ENCODE measurements around the gene MAGEF1.

Gene MAGEF1

DNA sequence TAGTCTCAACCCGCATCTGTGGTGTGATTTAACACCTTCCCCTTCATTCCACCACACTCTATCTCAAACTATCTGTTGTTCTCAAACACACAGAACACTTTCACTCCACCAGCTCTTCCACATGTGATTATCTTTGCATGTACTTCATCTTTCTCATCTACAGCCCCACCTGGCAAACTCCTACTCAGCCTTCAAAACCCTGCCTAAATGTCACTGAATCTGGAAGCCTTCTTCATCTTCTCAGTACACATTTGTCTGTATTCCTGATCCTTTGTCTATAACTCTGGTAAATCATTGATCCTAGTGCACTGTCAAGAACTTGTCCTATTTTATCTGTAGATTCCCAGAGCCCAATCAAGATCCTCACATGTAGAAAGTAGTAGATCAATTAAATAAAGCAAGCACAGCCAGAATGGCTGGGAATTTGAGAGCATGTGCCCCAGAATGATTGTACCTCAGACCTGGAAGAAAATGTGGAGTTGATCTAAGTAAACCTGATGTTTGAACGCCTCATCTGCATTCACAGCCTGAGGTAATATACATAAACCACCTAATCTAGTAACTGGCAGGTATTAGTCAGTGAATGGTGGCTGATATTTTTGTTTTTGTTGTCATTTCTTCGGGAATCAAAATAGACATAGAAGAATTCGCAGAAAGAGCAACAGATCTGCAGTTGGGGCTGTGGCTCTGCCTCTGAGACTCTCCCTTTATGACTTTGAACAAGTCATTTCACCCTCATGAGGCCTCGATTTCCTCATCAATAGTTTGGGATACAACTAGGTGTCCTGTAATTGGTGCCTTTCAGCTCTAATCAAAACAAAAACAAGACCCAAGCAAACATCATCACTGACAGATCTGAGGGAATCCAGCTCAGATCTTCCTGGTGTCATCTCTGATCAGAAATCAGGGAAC, 28.0 kb upstream of the MAGEF1 start:
- no peak for DNase-seq (ENCODE audit: low spot score)
- TF ChIP-seq, protein P1, sequence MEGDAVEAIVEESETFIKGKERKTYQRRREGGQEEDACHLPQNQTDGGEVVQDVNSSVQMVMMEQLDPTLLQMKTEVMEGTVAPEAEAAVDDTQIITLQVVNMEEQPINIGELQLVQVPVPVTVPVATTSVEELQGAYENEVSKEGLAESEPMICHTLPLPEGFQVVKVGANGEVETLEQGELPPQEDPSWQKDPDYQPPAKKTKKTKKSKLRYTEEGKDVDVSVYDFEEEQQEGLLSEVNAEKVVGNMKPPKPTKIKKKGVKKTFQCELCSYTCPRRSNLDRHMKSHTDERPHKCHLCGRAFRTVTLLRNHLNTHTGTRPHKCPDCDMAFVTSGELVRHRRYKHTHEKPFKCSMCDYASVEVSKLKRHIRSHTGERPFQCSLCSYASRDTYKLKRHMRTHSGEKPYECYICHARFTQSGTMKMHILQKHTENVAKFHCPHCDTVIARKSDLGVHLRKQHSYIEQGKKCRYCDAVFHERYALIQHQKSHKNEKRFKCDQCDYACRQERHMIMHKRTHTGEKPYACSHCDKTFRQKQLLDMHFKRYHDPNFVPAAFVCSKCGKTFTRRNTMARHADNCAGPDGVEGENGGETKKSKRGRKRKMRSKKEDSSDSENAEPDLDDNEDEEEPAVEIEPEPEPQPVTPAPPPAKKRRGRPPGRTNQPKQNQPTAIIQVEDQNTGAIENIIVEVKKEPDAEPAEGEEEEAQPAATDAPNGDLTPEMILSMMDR (conservative IDR thresholded peaks at IDR 0.05; ENCODE audit: low read depth) = no peak
- H3K27ac ChIP-seq = peak overlapping the region; percentile 93
- POLR2A ChIA-PET (ENCODE audit: low non-redundant PET) = no interaction called here
- CTCF ChIA-PET = interaction anchor here (0.6 to 2.1 kb wide), 4 partner anchors 39 to 179 kb away, joined by 3 to 10 read pairs (median 4); partner anchors contain the start of gene EPHB3

DNA sequence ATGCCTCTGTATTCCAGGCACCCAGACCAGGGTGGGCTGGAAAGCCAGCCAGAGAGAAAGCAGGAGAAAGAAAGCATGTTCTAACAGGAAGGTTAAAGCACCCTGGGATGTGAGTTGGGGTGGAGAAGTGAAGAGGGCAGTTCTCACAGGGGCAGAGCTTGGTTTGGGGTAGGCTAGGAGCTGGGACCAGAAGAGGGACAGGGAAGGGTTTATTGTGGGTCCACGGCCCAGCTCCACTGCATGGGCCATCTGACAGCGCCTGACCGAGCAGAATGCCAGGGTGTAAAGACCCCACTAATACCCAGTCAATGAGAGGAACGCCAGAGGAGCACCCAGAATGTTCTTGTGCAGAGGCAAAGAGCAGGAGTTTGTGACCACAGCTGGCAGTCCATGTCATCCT, 27.1 kb upstream of the MAGEF1 start:
- ChIA-PET POLR2A (ENCODE audit: low non-redundant PET) (no interaction called here), CTCF (interaction anchor here (0.5 to 2.1 kb wide), 4 partner anchors 12 to 178 kb away, joined by 3 to 10 read pairs (median 4); partner anchors contain the start of gene EPHB3)
- TF ChIP-seq, protein P1 (conservative IDR thresholded peaks at IDR 0.05; ENCODE audit: low read depth) = no peak
- DNase-seq (ENCODE audit: low spot score) = no peak
- peak overlapping the region; percentile 84 for H3K27ac ChIP-seq

DNA sequence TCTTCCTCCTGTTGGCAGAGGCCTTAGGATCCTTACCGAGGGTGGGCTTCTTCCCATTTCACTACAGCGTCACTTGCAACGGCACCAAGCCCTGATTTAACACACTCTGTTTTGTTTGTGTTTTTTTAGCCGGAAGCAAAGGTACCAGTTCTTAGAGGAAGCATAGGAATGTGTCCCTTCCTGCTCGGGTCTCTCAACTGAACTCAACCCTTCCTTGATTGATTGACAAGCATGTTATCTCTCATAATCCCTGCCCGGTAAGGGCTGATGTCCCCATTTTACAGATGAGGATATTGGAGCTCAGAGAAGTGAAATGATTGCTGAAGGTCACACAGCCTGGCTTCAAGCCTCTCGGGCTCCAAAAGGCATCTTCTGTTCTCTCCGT, 26.6 kb upstream of the MAGEF1 start:
- ChIA-PET CTCF (interaction anchor here (0.5 to 1.4 kb wide), 3 partner anchors 10 to 177 kb away, joined by 3 to 6 read pairs (median 3); partner anchors contain the start of gene EPHB3), POLR2A (ENCODE audit: low non-redundant PET) (interaction anchor here (0.9 to 1.3 kb wide), 2 partner anchors 27 to 173 kb away, joined by 3 read pairs; no protein-coding TSS in a partner anchor)
- no peak for DNase-seq (ENCODE audit: low spot score)
- H3K27ac ChIP-seq = peak overlapping the region; percentile 84
- TF ChIP-seq, protein P1 (conservative IDR thresholded peaks at IDR 0.05; ENCODE audit: low read depth) = no peak

DNA sequence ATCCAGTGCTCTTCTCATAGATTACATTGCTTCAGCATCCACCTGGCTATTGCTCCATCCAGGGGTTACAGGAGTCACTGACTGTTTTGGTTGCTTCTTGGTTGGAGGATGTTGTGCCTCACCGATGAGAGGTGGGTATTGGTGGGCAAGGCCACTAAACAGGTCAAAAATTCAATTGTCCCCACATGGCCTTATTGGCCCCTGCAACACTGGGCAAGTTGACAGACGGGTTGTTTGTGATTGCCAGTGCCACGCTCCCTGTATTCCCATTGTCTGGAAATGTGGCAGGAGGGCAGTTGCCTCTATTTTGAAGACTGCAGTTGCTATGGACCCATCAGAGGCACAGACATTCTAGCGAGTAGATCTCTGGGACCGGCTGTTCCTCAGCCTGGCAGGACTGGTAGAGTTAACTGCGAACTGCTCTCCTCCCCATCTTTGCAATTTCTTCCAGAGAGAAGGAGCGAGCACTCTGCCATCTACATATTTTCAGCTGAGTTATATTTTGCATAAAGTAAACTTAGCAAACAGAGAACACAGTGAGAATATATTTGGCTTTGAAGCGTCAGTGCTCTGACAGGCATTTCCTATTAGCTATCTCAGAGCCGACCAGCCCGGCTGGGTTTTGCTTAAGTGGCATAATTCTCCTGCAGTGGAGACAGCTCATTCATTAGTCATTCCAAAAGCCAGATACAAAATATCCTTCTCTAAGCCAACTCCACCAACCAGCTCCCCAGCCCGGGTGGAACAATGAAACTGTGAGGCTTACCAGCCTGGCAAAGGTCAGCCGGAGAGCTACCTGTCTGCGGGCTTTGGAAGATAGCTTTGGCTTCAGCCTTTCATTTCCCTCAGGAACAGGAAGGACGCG, 26.0 kb upstream of the MAGEF1 start:
- TF ChIP-seq, protein P1 (conservative IDR thresholded peaks at IDR 0.05; ENCODE audit: low read depth) = no peak
- ChIA-PET POLR2A (ENCODE audit: low non-redundant PET) (interaction anchor here (0.9 to 1.3 kb wide), 2 partner anchors 28 to 172 kb away, joined by 3 read pairs; no protein-coding TSS in a partner anchor), CTCF (interaction anchor here (0.6 to 1.4 kb wide), 3 partner anchors 11 to 177 kb away, joined by 3 to 6 read pairs (median 5); partner anchors contain the start of gene EPHB3)
- peak overlapping the region; percentile 84 for H3K27ac ChIP-seq
- peak; percentile 91 for DNase-seq (ENCODE audit: low spot score)

DNA sequence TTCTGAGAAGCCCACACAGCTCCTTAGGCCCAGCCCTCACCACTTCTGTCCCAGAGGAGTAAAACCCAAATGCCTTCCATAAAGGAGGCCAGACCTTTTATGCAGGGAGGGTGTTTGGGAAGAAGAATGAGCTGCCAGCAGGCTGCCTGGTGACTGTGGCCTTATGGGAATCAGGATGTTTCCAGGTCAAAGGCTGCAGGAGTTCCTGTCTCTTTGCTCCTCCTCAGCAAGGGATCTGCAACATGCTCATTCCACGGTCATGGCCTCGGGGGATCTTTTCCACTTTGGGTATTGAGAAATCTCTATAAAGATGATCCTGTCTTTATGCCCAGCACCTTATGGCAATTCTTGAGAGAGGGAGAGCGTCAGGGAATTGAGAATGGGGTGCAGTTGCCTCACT, 25.2 kb upstream of the MAGEF1 start:
- CTCF ChIA-PET = interaction anchor here (0.5 to 1.4 kb wide), 2 partner anchors 176 to 534 kb away, joined by 3 to 5 read pairs; partner anchors contain the start of gene EPHB3
- no peak for DNase-seq (ENCODE audit: low spot score)
- H3K27ac ChIP-seq = no peak overlapping the region; the same call in 1 of the 2 replicates
- TF ChIP-seq, protein P1 (conservative IDR thresholded peaks at IDR 0.05; ENCODE audit: low read depth) = no peak
- POLR2A ChIA-PET (ENCODE audit: low non-redundant PET) = interaction anchor here (1.3 kb wide), 1 partner anchor 29 kb away, joined by 3 read pairs; no protein-coding TSS in a partner anchor
